NCI-H1436 (cell line): ENCODE measurements around the gene ARL3.

Experiments
- DNase-seq: peaks from one replicate; lab custom pipeline; 2025; lab: John Stamatoyannopoulos, UW

ARL3 gene

GRCh38 chr10:102651455-102652169 is 62.6 kb downstream of the ARL3 start:
- no peak for DNase-seq

- DNase-seq, result no peak
These were observed 63.3 kb downstream of the ARL3 start for GRCh38 chr10:102650655-102651454.

- no peak for DNase-seq
These were observed 64.2 kb downstream of the ARL3 start for GRCh38 chr10:102649797-102650654.

GRCh38 chr10:102648889-102649796 is 65.1 kb downstream of the ARL3 start:
- no peak for DNase-seq

- no peak for DNase-seq
These were observed 65.8 kb downstream of the ARL3 start for GRCh38 chr10:102648269-102648888.

DNA sequence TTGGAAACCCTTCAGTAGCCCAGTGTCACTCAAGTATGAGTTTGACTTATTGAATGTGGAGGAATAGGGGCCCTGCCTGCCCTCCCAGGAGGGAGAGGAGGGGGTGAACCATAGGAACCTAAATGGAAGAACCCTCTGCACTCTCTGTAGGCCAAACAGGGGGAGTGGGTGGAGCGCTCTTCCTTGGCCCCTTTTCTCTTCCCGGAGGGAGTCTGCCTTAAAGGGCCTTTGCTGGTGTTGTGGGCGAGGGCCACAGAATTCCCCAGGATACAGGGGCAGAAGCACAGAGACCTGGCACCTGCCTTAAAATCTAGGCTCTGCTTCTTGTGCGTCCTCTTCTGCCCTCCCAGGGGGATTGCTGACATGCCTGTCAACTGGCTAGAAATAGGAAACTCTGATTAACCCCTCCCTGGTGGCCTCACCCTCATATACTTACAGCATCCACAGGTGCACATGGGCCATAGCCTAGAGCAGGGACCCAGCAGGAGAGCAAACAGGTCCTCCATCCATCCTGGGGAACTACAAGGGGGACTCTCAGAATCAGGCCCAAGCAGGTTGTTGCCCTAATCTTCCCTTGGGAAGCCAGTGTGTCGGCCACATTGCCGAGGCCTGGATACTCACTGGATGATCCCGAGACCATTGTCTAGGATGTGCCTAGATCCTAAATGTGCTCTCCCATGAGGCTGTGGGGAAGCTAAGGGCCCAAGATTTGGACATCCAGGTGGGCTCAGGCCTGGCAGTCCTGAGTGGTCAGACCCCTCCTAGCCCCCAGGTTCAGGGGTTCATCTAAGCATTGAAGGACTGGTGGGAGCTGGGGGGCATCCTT is 66.5 kb downstream of the ARL3 start:
- DNase-seq, result no peak

GRCh38 chr10:102646610-102647442 is 67.4 kb downstream of the ARL3 start:
- no peak for DNase-seq

DNA sequence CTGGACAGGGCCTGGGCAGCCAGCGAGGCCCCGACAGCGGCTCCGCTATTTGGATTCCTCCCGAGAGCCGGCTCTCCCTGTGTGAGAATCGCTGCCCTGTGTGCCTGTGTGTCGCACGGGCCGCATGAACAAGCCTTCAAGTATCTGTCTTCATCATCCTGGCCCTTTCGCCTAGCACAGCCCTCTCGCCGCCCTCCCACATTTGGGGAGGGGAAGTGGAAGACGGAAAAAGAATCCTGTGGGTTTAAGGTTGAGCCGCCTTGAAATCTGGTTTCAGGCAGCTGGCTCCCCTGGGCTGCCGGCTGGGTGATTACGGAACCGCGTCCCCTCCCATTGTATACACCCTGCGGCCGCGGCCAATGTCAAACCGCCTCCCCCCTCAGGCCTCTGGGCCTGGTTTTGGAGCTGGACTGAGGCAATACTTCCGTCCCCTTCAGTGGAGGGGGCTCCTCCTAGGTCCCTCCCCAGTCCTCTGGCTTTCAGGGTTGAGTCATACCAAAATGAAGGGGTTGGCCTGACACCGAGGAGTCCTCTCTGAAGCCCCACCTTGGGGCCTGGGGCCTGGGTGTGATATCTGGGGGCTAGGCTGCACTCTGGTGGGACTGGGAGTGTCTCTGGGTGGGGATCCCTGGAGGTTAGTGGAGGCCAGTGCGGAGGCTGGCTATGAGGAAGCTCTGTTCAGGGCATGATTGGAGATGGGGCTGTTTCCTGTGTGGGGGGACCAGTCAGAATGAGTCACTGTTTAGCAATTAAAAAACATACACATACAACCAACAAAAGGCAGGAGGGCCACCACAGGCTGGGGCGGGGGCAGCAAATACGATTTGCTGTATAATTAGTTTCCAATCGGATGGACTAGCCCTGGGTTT is 68.2 kb downstream of the ARL3 start:
- DNase-seq, result peak; percentile 18

GRCh38 chr10:102645388-102645740 is 68.8 kb downstream of the ARL3 start:
- no peak for DNase-seq

- DNase-seq, result peak; percentile 83
These were observed 69.4 kb downstream of the ARL3 start for GRCh38 chr10:102644646-102645387.

DNA sequence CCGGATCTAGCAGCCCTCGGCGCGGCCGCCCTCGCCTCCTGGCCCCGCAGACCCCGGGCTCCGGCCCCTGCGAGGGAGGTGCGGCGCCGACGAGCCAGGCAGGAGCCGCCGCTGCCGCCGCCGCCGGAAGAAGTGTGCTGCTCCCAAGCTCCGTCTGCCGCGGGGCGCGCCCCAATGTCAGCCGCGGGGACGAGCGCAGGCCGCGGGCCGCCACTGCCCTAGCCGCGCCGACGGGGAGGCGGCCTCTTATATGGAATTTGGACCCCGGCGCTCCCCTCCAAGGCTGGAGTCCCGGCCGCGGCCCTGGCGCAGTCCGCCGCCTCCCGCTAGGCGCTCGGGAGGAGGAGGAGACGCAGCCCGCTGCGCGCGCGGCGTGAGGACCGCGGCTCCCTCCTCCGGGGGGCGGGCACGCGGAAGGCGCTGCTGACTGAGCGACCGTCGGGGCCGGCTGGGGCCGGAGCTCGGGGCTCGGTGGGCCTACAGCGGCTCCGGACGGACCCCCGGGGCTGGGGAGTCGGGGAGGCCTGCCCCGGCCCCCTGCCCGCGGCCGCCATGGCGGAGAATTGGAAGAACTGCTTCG is 70.0 kb downstream of the ARL3 start, which contains the start of gene TRIM8:
TSS of gene TRIM8 (plus strand) at position 414 of the 580 bp plus-strand sequence. CDS start at position 553, 139 bp downstream.
- no peak for DNase-seq

DNA sequence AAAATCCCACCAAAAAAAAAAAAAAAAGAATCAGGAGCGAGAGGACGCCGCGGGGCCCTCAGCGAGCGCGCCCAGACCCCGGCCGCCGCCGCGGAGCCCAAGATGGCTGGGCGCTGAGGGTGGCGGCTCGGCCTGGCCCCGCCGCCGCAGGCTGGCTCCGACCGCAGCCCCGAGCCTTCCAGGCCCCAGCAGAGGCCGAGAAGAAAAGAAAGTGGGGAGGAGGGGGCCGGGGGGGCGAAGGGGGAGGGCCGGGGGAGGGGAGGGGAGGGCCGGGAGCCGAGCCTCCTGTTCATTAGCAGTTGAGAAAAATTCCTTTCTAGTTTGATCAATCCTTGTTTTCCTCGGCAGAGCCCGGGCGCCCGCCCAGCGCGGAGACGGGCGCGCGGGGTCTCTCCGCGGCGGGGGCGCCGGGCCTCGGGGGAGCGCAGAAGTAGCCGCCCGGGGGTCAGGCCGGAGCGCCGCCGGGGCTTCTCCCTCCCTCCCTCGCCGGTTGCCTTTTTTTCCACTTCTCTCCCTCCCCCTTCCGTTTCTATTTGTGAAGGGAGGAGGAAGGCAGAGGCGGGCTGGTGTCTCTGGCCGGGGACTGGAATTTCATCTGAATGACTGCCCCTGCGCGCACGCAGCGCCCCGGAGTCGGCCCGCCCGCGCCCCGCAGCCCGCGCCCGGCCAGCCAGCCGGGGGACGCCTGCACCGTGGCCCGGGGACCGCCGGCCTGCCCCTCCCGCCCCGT is 70.7 kb downstream of the ARL3 start:
- peak; percentile 40 for DNase-seq

GRCh38 chr10:102642736-102643335 is 71.4 kb downstream of the ARL3 start:
- DNase-seq, result peak; percentile 44

DNA sequence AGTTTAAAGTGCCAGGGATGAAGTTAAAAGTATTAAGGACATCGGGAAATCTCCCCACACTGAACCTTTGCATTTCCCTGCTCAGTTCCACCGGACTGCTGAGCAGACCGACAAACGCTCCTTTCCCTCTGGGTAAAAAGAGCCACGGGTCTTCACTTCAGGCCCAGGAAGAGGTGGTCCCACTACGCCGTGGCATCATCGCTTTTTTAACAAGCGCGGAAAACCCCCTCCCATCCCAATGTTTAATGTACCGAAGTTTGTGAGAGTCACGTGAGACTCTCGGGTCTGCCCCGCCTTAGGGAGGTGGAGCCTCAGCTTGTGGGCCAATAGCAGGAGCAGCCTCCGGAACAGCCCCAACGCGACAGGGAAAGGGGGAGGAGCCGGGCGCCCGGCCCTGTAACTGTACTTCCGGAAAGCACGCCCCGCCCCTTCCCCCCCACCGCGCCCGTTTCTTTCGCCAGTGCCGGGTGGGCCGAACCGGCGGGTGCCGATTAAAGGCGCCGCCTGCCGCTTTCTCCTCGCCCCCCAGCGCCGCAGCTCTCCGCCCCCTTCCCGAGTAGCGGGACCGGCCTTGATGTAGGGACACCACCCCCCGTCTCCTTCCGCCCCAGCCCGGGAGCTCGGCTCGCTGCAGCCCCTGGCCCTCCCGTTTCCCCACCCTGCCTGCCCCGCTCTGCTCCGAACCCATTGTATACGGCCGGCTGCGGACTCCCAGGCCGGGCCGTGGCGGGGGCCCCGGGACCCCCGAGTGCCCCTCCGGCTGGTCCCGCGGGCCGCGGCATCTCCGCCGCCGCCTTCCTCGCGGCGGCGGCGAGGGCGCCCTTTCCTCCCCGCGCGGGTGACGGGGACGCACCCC is 72.1 kb downstream of the ARL3 start:
- DNase-seq, result peak; percentile 98

- no peak for DNase-seq
These were observed 72.8 kb downstream of the ARL3 start for GRCh38 chr10:102641402-102641801.
